Measurements from ENCODE around the gene FAM236B.
"Not testable (repeated sequence)": the region's sequence is repeated elsewhere in the genome, so short reads cannot be mapped to it uniquely, and the experiment has no call there.

Gene FAM236B

DNA sequence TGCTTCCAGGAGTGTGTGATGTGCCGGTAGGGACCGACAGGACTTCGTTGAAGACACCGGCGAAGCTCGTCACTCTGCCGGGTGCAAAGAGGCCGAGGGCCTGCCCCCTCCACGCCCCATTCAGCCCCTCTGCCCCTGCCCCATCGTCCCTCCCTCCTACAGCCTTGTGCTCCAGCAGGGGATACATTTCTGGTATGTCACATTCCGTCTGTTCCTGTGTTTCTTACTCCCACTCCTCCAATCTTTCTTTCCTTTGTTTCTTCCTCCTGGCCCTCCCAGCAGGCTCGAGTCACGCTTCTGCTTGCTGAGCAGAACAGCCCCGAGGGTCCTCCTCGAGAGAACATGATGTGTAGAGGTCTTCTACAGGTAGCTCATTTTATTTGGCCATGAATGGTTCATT is at the start of gene FAM236B:
Gene FAM236B, minus strand, starts transcription at position 101 of the 400 bp plus-strand sequence. Its CDS starts 100 bp downstream, at position 1.
- not testable (repeated sequence) for DNase-seq

DNA sequence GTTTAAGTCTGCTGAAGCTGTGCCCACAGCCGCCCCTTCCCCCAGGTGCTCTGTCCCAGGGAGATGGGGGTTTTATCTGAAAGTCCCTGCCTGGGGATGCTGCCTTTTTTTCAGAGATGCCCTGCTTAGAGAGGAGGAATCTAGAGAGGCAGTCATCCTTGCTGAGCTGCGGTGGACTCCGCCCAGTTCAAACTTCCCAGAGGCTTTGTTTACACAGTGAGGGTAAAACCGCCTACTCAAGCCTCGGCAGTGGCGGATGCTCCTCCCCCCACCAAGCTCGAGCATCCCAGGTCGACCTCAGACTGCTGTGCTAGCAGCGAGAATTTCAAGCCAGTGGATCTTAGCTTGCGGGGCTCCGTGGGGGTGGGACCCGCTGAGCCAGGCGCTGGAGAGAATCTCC is 48.2 kb upstream of the FAM236B start:
- DNase-seq, result not testable (repeated sequence)

DNA sequence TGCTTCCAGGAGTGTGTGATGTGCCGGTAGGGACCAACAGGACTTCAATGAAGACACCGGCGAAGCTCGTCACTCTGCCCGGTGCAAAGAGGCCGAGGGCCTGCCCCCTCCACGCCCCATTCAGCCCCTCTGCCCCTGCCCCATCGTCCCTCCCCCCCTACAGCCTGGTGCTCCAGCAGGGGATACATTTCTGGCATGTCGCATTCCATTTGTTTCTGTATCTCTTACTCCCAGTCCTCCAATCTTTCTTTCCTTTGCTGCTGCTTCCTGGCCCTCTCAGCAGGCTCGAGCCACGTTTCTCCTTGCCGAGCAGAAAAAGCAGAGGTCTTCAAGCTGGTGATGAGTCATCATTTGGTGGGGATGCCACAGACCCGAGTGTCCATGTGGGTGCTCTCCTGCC is 25.6 kb upstream of the FAM236B start, which contains the start of gene FAM236D:
Gene FAM236D, minus strand, starts transcription at position 101 of the 400 bp plus-strand sequence. Its CDS starts 100 bp downstream, at position 1.
- DNase-seq, result not testable (repeated sequence)

DNA sequence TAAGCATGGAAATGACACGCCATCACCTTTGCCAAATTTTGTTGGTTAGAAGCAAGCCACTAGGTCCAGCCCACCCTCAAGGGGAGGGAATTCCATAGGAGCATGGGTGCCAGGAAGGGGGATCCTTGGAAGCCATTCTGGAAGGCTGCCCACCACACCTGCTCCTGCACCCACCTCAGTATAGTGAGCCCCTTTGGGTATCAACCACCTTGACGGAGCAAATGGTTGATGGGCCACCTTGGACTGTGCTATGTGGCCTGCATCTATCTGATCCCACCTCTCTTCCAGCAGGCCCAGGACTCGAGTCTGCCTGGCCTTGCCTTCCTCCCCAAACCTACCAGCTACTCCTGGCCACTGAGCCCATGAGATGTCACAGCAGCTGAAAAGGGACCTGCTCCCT is 7.9 kb upstream of the FAM236B start:
- DNase-seq, result not testable (repeated sequence)

DNA sequence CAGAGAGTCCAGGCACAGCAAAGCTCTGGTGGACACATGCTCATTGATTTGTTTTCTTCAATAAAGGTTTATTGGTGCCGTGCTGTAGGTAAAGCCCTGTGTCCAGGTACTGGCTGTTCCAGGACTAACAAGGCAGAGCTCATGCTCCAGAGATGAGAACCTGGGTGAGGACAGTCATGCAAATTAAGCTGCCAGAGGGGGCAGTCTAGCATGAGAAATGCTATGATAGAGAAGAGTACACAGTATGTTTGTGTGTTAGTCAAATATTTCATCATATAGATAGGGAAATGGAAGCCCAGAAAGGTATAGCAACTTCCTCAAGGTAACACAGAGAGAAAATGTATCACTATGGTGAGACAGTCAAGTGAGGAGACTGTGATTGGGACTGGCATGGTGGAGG is 5.7 kb upstream of the FAM236B start:
- DNase-seq, result not testable (repeated sequence)

DNA sequence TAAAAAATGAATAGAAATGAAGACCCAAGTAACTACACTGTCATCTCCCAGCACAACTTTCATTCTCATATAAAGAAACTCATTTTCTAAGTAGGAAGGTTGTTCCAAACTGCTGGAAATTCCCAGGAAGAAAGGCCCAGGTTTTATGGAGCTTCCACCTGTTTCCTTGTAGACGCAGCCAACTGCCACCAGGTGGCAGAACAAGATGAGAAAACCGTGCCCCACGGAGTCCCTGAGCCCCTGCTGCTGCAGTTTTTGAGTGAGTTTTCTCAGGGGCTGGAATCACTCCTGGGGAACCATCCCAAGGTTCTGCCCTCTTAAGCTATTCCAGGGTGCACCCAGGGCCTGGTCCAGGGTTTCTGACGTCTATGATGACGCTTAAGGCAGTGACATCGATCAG is 1.5 kb upstream of the FAM236B start:
- not testable (repeated sequence) for DNase-seq

DNA sequence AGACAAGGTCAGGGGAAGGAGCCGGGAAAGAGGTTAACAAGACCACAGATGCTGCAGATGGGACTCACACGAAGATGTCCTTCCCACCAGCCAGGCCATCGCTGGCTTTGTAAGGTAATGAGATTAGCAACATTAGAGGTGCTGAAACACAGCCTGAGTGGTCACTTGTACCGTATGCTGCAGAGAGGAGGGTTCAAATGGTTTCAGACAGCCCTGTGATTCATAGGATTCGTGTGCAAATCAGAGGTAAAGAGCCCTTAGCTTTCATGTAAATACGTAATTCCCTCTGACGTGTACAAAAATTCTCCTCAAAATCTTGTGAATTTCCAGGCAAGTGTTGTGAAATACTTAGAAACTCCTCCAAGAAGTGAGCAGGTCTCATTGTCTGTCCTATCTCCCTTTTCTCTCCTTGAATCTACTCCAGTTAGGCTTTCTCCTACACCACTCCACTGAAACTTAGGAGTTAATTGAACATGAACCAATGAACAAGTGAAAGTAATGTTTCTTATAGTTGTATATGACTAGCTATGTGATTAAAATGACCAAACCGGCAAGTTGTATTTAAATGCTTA is 991 bp upstream of the FAM236B start:
- DNase-seq, result not testable (repeated sequence)

DNA sequence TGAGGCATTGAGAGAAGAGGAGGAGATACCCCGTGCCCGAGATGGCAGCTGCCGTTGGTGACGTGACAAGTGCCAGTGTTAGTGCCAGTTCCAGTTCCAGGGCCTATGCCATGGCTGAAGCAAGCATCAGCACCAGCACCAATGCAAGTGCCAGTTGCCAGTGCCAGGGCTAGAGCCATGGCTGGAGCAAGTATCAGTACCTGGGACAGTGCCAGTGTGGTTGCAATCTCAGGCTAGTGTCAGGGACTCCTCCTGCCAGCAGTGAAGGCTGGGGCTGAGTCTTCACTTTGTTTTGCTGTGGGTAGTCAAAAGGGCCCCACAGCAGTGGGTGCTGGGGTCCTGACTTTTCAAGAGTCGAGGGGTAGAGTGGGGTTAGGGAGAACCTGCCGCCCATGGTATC is 4.3 kb downstream of the FAM236B start:
- not testable (repeated sequence) for DNase-seq

DNA sequence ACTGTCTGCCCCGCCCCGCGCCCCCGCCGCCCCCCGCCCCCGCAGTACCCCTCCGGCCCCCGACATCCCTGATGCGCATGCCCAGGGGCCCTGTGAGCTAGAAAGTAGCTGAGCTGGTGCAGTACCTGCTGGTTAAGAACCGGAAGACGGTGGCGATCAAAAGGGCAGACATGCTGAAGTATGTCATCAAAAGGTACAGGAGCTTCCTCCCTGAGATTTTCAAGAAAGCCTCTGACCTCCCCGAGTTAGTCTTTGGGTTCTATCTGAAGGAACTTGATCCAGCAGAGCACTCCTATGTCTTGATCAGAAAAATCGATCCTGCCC is 5.0 kb downstream of the FAM236B start:
- DNase-seq, result not testable (repeated sequence)

DNA sequence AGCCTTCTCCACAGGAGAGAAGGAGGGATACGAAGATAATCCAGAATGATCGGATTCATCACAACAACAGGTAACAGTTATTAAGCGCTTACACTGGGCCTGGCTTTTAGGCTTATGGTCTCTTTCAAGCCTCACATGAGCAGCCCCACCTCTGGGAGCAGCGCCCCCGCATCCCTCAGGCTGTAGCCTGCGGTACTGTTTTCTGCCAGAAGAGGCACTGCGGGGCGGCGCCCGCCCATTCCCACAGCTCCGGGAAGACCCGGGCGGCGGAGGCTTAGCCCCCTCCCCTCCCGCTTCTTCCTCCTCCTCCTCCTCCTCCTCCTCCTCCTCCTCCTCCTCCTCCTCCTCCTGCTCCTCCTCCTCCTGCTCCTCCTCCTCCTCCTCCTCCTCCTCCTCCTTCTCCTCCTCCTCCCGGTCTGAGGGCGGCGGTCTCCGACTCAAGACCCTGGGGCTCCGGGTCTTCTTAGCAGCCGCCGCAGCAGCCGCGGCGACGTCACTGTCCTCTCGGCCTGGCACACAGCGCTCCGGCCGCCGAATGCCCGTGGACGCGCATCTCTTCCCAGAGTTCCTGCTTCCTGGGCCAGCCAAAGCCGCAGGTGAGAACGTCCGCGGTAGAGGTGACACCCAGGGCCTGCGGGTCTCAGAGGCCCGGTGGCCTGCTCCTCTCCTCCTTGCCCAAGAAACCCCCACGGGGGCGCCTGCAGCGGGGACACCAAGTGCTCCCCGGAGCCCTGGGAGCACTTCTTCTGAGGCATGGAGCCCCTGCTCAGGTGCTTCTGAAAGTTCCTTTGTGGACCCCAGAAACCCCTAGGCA is 5.6 kb downstream of the FAM236B start, which contains the start of gene DMRTC1B:
Gene DMRTC1B, plus strand, starts transcription at position 238 of the 814 bp plus-strand sequence. CDS start 68,246 bp downstream, outside the sequence.
- not testable (repeated sequence) for DNase-seq

DNA sequence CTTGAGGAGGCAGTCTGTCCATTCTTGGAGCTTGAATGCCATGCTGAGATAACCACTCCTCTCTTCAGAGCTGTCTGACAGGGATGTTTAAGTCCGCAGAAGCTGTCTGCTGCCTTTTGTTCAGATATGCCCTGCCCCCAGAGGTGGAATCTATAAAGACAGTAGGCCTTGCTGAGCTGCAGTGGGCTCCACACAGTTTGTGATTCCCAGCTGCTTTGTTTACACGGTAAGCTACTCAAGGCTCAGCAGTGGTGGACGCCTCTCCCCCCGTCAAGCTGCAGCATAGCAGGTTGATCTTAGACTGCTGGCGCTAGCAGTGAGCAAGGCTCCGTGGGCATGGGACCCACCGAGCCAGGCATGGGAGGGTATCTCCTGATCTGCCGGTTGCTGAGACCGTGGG is 22.0 kb downstream of the FAM236B start:
- DNase-seq, result not testable (repeated sequence)

DNA sequence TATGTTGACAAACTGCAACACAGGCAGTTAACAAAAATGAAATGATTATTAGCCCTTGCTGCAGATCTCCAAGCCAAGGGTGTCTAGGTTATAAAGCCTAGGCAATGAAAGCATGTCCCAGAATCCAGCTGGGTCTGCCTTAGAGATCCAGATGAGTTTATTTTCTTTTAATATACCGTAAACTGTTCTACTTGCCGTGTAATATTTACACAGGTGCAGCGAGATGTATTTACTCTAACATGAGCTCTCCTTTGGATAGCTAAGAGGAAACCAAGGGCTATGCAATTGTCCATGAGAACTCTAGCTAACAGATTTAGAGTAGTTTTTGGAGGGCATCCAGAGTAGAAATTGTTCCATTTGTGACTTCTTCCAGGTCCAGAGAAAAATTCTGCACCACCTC is 33.9 kb downstream of the FAM236B start:
- DNase-seq, result not testable (repeated sequence)

DNA sequence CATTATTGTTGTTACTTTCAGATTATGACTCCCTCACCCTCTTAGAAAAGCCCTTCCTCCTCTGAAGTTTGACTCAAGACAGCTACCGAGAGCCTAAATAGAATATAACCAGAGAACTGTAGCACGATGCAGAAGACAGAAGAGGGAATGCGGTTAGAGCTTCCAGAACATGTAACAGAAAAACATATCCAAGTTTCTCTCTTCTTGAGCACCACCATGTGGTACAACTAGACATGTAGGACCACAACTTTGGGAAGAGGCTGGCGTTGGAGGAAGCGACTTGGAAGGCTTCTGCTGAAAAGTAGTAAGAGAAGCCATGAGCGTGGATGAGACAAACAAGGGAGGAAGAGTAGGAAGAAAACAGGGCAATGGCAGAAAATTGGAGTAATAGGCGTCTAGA is 36.9 kb downstream of the FAM236B start:
- not testable (repeated sequence) for DNase-seq

DNA sequence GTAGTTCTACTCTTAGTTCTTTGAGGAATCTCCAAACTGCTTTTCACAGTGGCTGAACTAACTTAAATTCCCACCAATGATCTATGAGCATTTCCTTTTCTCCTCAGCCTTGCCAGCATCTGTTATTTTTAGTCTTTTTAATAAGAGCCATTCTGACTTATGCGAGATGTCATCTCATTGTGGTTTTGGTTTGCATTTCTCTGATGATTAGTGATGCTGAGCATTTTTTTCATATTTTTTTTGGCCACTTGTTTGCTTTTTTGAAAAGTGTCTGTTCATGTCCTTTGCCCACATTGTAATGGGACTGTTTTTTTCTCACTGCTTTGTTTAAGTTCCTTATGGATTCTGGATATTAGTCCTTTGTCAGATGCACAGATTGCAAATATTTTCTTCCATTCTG is 46.9 kb downstream of the FAM236B start:
- no peak for DNase-seq

DNA sequence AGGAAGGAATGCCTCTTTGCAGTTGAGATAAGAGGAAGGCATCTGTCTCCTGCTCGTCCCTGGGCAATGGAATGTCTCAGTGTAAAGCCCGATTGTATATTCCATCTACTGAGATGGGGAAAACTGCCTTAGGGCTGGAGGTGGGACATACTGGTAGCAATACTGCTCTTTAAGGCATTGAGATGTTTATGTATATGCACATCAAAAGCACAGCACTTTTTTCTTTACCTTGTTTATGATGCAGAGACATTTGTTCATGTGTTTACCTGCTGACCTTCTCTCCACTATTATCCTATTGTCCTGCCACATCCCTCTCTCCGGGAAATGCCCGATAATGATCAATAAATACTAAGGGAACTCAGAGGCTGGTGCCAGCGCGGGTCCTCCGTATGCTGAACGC is 48.8 kb downstream of the FAM236B start:
- DNase-seq, result not testable (repeated sequence)

All from NCI-H446 treated with DMSO at 0.1 percent for 48 hours (cell line).